ENCODE results near the gene PIEZO2. TPM values are rescaled to one million over a fixed set of nuclear protein-coding genes. Genes with fewer than 3 reads are reported as not detected.

The PIEZO2 gene
- total RNA-seq, 1 experiment from 2014 or later = 0.57 TPM

- in situ Hi-C loops (cut with HindIII; ENCODE audit: low pct_unique_long_range_greater_than_20kb, low sequenced_read_pairs) = no loop called here
- TF ChIP-seq TCF7L2 (IDR thresholded peaks at IDR 0.05; ENCODE audit: low read depth, low read length) (no peak), POLR2AphosphoS5 (IDR thresholded peaks at IDR 0.05; ENCODE audit: low read depth, low read length) (no peak), SIN3A (IDR thresholded peaks at IDR 0.05; ENCODE audit: borderline replicate concordance, insufficient read depth, low read depth, low read length) (no peak), REST (IDR thresholded peaks at IDR 0.05; ENCODE audit: insufficient read depth in 1 of 2, low read depth in 2 of 2, low read length in 1 of 2) (no peak), CTCF (IDR thresholded peaks at IDR 0.05) (no peak)
- DNase-seq (ENCODE audit: low read depth, low spot score) = no peak
- Histone ChIP-seq H3K27me3 (ENCODE audit: control insufficient read depth, insufficient read depth, low read length) (no peaks in the 10 kb centered on the region), H3K9me3 (ENCODE audit: control insufficient read depth, insufficient read depth, low read depth, low read length) (no peaks in the 10 kb centered on the region), H3K27ac (ENCODE audit: low read length) (no peak overlapping the region), H3K4me1 (ENCODE audit: control insufficient read depth, insufficient read depth, low read length) (no peaks in the 10 kb centered on the region), H3K36me3 (ENCODE audit: control insufficient read depth, insufficient read depth, low read length) (no peaks in the 10 kb centered on the region), H3K4me3 (ENCODE audit: low read depth in 2 of 2, low read length in 2 of 2) (no peak overlapping the region)
- ChIA-PET POLR2A (no interaction called here), CTCF (no interaction called here)
- no TSS peak for BruUV-seq (replicated peaks)
- ATAC-seq = no peak
- intact Hi-C loops (cut with micrococcal nuclease; ENCODE audit: unreplicated experiment) = no loop called here
These were observed 128.4 kb downstream of the PIEZO2 start for GRCh38 chr18:11020877-11021414.

- no peaks in the 10 kb centered on the region for H3K9me3 ChIP-seq (ENCODE audit: control insufficient read depth, insufficient read depth, low read depth, low read length)
- intact Hi-C loops (cut with micrococcal nuclease; ENCODE audit: unreplicated experiment) = no loop called here
- no peaks in the 10 kb centered on the region for H3K4me1 ChIP-seq (ENCODE audit: control insufficient read depth, insufficient read depth, low read length)
- ChIA-PET CTCF (no interaction called here), POLR2A (no interaction called here)
- no peak overlapping the region for H3K27ac ChIP-seq (ENCODE audit: low read length)
- no TSS peak for BruUV-seq (replicated peaks)
- no peak for TF ChIP-seq TCF7L2 (IDR thresholded peaks at IDR 0.05; ENCODE audit: low read depth, low read length)
- no peak for TF ChIP-seq REST (IDR thresholded peaks at IDR 0.05; ENCODE audit: insufficient read depth in 1 of 2, low read depth in 2 of 2, low read length in 1 of 2)
- H3K27me3 ChIP-seq (ENCODE audit: control insufficient read depth, insufficient read depth, low read length) = no peaks in the 10 kb centered on the region
- in situ Hi-C loops (cut with HindIII; ENCODE audit: low pct_unique_long_range_greater_than_20kb, low sequenced_read_pairs) = no loop called here
- H3K36me3 ChIP-seq (ENCODE audit: control insufficient read depth, insufficient read depth, low read length) = no peaks in the 10 kb centered on the region
- ATAC-seq (no peak), DNase-seq (ENCODE audit: low read depth, low spot score) (no peak)
- no peak overlapping the region for H3K4me3 ChIP-seq (ENCODE audit: low read depth in 2 of 2, low read length in 2 of 2)
These were observed 129.1 kb downstream of the PIEZO2 start for GRCh38 chr18:11020161-11020853.

Data from Panc1 (cell line).